ENCODE data around the gene SPSB4.

The SPSB4 gene

GRCh38 chr3:141170678-141171295, 119.6 kb downstream of the SPSB4 start:
- DNase-seq = no peak

- DNase-seq = no peak
Observed at GRCh38 chr3:141174674-141175073, 123.5 kb downstream of the SPSB4 start.

- DNase-seq = no peak
Observed at GRCh38 chr3:141176775-141177174, 125.6 kb downstream of the SPSB4 start.

- no peak for DNase-seq
Observed at GRCh38 chr3:141178026-141178425, 126.9 kb downstream of the SPSB4 start.

GRCh38 chr3:141178551-141178950, 127.4 kb downstream of the SPSB4 start:
- DNase-seq = no peak

GRCh38 chr3:141179983-141180382, 128.8 kb downstream of the SPSB4 start:
- DNase-seq = no peak

GRCh38 chr3:141181196-141181595, 130.0 kb downstream of the SPSB4 start:
- DNase-seq = no peak

- no peak for DNase-seq
Observed at GRCh38 chr3:141181819-141182218, 130.7 kb downstream of the SPSB4 start.

- DNase-seq = no peak
Observed at GRCh38 chr3:141183606-141184005, 132.5 kb downstream of the SPSB4 start.

- no peak for DNase-seq
Observed at GRCh38 chr3:141184430-141184829, 133.3 kb downstream of the SPSB4 start.

- no peak for DNase-seq
Observed at GRCh38 chr3:141191097-141191749, 140.1 kb downstream of the SPSB4 start.

GRCh38 chr3:141192345-141192744, 141.2 kb downstream of the SPSB4 start:
- DNase-seq = peak; percentile 97

GRCh38 chr3:141193066-141193830, 142.1 kb downstream of the SPSB4 start:
- no peak for DNase-seq
